NCI-H446 treated with DMSO at 0.1 percent for 48 hours (cell line): ENCODE data around the gene SIM2.

Experiments used
- DNase-seq: peaks from one replicate; lab custom pipeline; 2025; lab: John Stamatoyannopoulos, UW

SIM2 gene

GRCh38 chr21:36738489-36739126, 39.7 kb downstream of the SIM2 start:
- DNase-seq = no peak

- DNase-seq = no peak
Measured at GRCh38 chr21:36741506-36741905, 42.6 kb downstream of the SIM2 start.

- no peak for DNase-seq
Measured at GRCh38 chr21:36743008-36743407, 44.1 kb downstream of the SIM2 start.

- DNase-seq = no peak
Measured at GRCh38 chr21:36743446-36743845, 44.5 kb downstream of the SIM2 start.

GRCh38 chr21:36744190-36744559, 45.3 kb downstream of the SIM2 start:
- no peak for DNase-seq

GRCh38 chr21:36744560-36745231, 45.8 kb downstream of the SIM2 start:
- DNase-seq = peak; percentile 58

GRCh38 chr21:36745459-36745858, 46.5 kb downstream of the SIM2 start:
- no peak for DNase-seq

- no peak for DNase-seq
Measured at GRCh38 chr21:36747041-36747814, 48.3 kb downstream of the SIM2 start.

GRCh38 chr21:36747815-36748383, 49.0 kb downstream of the SIM2 start:
- no peak for DNase-seq

GRCh38 chr21:36749935-36750575, 51.1 kb downstream of the SIM2 start:
- no peak for DNase-seq

- no peak for DNase-seq
Measured at GRCh38 chr21:36750576-36750959, 51.7 kb downstream of the SIM2 start.

- DNase-seq = no peak
Measured at GRCh38 chr21:36751383-36751782, 52.5 kb downstream of the SIM2 start.

- DNase-seq = no peak
Measured at GRCh38 chr21:36753556-36753955, 54.6 kb downstream of the SIM2 start.

- no peak for DNase-seq
Measured at GRCh38 chr21:36754241-36754898, 55.5 kb downstream of the SIM2 start.

- DNase-seq = no peak
Measured at GRCh38 chr21:36756527-36756926, 57.6 kb downstream of the SIM2 start.

GRCh38 chr21:36757196-36757595, 58.3 kb downstream of the SIM2 start:
- DNase-seq = no peak

GRCh38 chr21:36759348-36760083, 60.6 kb downstream of the SIM2 start:
- no peak for DNase-seq

- DNase-seq = no peak
Measured at GRCh38 chr21:36761685-36762084, 62.8 kb downstream of the SIM2 start.

- no peak for DNase-seq
Measured at GRCh38 chr21:36762642-36763041, 63.7 kb downstream of the SIM2 start.

- no peak for DNase-seq
Measured at GRCh38 chr21:36763305-36763704, 64.4 kb downstream of the SIM2 start.

- DNase-seq = no peak
Measured at GRCh38 chr21:36765229-36765628, 66.3 kb downstream of the SIM2 start.
